ENCODE results near the gene AK1.

Gene AK1

GRCh38 chr9:127907867-127908659 is 30.6 kb upstream of the AK1 start:
- DNase-seq, result no peak

- DNase-seq, result peak; percentile 57 to 65
Measured at GRCh38 chr9:127905788-127906191, 28.3 kb upstream of the AK1 start.

GRCh38 chr9:127905004-127905728 is 27.7 kb upstream of the AK1 start:
- peak; percentile 51 to 52 for DNase-seq

- DNase-seq, result no peak
Measured at GRCh38 chr9:127904561-127905003, 27.1 kb upstream of the AK1 start.

GRCh38 chr9:127903557-127904475 is 26.3 kb upstream of the AK1 start:
- peak; percentile 42 to 43 for DNase-seq

GRCh38 chr9:127899128-127899943 is 21.9 kb upstream of the AK1 start, which contains the start of gene ST6GALNAC6:
Gene ST6GALNAC6 (minus strand): TSS chr9:127899603. CDS start chr9:127897981, 1,622 bp downstream.
- DNase-seq, result peak; percentile 49 to 57

- no peak for DNase-seq
Measured at GRCh38 chr9:127898433-127899127, 21.1 kb upstream of the AK1 start.

GRCh38 chr9:127897193-127897692 is 19.8 kb upstream of the AK1 start:
- no peak for DNase-seq

GRCh38 chr9:127896395-127897192 is 19.1 kb upstream of the AK1 start:
- no peak for DNase-seq

GRCh38 chr9:127895811-127896210 is 18.3 kb upstream of the AK1 start:
- DNase-seq, result no peak

GRCh38 chr9:127893392-127893791 is 15.9 kb upstream of the AK1 start:
- DNase-seq, result no peak

GRCh38 chr9:127892831-127893230 is 15.4 kb upstream of the AK1 start:
- DNase-seq, result no peak

GRCh38 chr9:127890053-127890452 is 12.6 kb upstream of the AK1 start:
- DNase-seq, result no peak

- DNase-seq, result no peak
Measured at GRCh38 chr9:127887792-127888191, 10.3 kb upstream of the AK1 start.

GRCh38 chr9:127886401-127886972 is 9.0 kb upstream of the AK1 start:
- DNase-seq, result no peak

- DNase-seq, result no peak
Measured at GRCh38 chr9:127885508-127886281, 8.2 kb upstream of the AK1 start.

- no peak for DNase-seq
Measured at GRCh38 chr9:127884976-127885490, 7.6 kb upstream of the AK1 start.

GRCh38 chr9:127884427-127884911 is 7.0 kb upstream of the AK1 start:
- no peak for DNase-seq

- no peak for DNase-seq
Measured at GRCh38 chr9:127883959-127884358, 6.5 kb upstream of the AK1 start.
